A549 (cell line): ENCODE results near the gene PRKCQ. TPM values are rescaled to one million over a fixed set of nuclear protein-coding genes. Genes with fewer than 3 reads are reported as not detected.

Experiments
- ATAC-seq, 2 experiments: fragments of 200-7000 bp in 1 of 2; fragments of >200 bp in 1 of 2; cut with Nextera tagmentation in 1 of 2; cut with Tn5 transposase in 1 of 2; 3 replicates each; pipeline versions ENCODE4 v1.8.0 to v1.9.1; 2018 to 2020; ENCODE audit warnings: mild to moderate bottlenecking in 1 of 2, moderate library complexity in 1 of 2
- CTCF ChIA-PET: fragments of 300-600 bp; sonication (Branson Sonifier 250); formaldehyde crosslinking; extraction: SDS; loops from one replicate; lab custom pipeline; 2021; ENCODE audit warnings: antibody characterized with exemption, inconsistent platforms; lab: Yijun Ruan, JAX
- POLR2A ChIA-PET: fragments of 350-600 bp; formaldehyde crosslinking; extraction: SDS; loops from one replicate; lab custom pipeline; 2021; ENCODE audit warnings: antibody characterized with exemption, inconsistent platforms; lab: Yijun Ruan, JAX
- DNase-seq, 2 experiments: peaks; one replicate each; pipeline versions ENCODE4 v3.0.0 to v3.0.0-alpha.2; 2011 to 2016; ENCODE audit warnings: low read depth in 1 of 2, low spot score in 1 of 2
- FAIRE-seq: peaks from 2 replicates; lab custom pipeline; 2011; peaks lifted over from hg19 to GRCh38; lab: Jason Lieb, UNC
- H3K27ac ChIP-seq, 2 experiments: fragments of >200 bp; sonication (Bioruptor Twin); formaldehyde crosslinking; 3 replicates each; pipeline ENCODE4 v1.5.1; 2016 to 2017
- H3K4me1 ChIP-seq: fragments of >200 bp; sonication (Bioruptor Twin); formaldehyde crosslinking; 3 replicates; pipeline ENCODE4 v1.6.1; 2016
- H3K4me2 ChIP-seq: fragments of >200 bp; sonication (Bioruptor Twin); formaldehyde crosslinking; 3 replicates; pipeline ENCODE4 v1.6.1; 2016
- H3K4me3 ChIP-seq: fragments of >200 bp; sonication (Bioruptor Twin); formaldehyde crosslinking; 3 replicates; pipeline ENCODE4 v1.5.1; 2016
- H3K9me3 ChIP-seq: fragments of >200 bp; sonication (Bioruptor Twin); formaldehyde crosslinking; 3 replicates; pipeline ENCODE4 v1.6.1; 2016
- CBX8 ChIP-seq: fragments of 200-600 bp; sonication (generic); IDR thresholded peaks from 2 replicates; pipeline ENCODE4 v1.6.1; 2016
- CHD4 ChIP-seq: fragments of 200-600 bp; sonication (generic); IDR thresholded peaks from 2 replicates; pipeline ENCODE4 v1.6.1; 2016; ENCODE audit warnings: antibody characterized with exemption, mild to moderate bottlenecking, borderline replicate concordance
- CTCF ChIP-seq: fragments of >200 bp; sonication (Bioruptor Twin); formaldehyde crosslinking; IDR thresholded peaks from 3 replicates; pipeline ENCODE4 v1.5.1; 2016
- EHF ChIP-seq: fragments of 250-450 bp; sonication (Bioruptor Pico); IDR thresholded peaks from 2 replicates; pipeline ENCODE4 v1.5.0; 2020; ENCODE audit warnings: mild to moderate bottlenecking
- EHMT2 ChIP-seq: fragments of 200-600 bp; sonication (generic); IDR thresholded peaks from 2 replicates; pipeline ENCODE4 v1.6.1; 2016; ENCODE audit warnings: antibody characterized with exemption, low read depth, mild to moderate bottlenecking, moderate library complexity
- ELK1 ChIP-seq: fragments of 150-350 bp; IDR thresholded peaks from 2 replicates; pipeline ENCODE4 v1.6.1; 2014; ENCODE audit warnings: low read depth, mild to moderate bottlenecking, low read length
- EP300 ChIP-seq, 2 experiments: fragments of >200 bp; sonication (Bioruptor Twin); formaldehyde crosslinking; IDR thresholded peaks; 2 replicates in 1 of 2; 3 replicates in 1 of 2; pipeline ENCODE4 v1.6.1; 2016 to 2017
- FOSL2 ChIP-seq, 2 experiments: fragments of 450-650 bp in 1 of 2; fragments of >200 bp in 1 of 2; sonication (Bioruptor Twin) in 1 of 2; formaldehyde crosslinking; IDR thresholded peaks; 2 replicates each; pipeline versions ENCODE4 v1.5.0 to v1.6.1; 2016 to 2020; ENCODE audit warnings: mild to moderate bottlenecking in 1 of 2, moderate library complexity in 1 of 2
- HEYL ChIP-seq: fragments of 250-450 bp; sonication (Bioruptor Pico); IDR thresholded peaks from 2 replicates; pipeline ENCODE4 v1.8.0; 2021; ENCODE audit warnings: mild to moderate bottlenecking, moderate library complexity
- HOXB13 ChIP-seq: fragments of 250-450 bp; sonication (Bioruptor Pico); IDR thresholded peaks from 2 replicates; pipeline ENCODE4 v1.5.0; 2020; ENCODE audit warnings: low read depth, mild to moderate bottlenecking, moderate library complexity
- JUN ChIP-seq, 2 experiments: fragments of >200 bp; sonication (Bioruptor Twin); formaldehyde crosslinking; IDR thresholded peaks; 2 replicates in 1 of 2; 3 replicates in 1 of 2; pipeline ENCODE4 v1.6.1; 2016 to 2017
- KDM5A ChIP-seq: fragments of 200-600 bp; sonication (generic); IDR thresholded peaks from 2 replicates; pipeline ENCODE4 v1.6.1; 2016; ENCODE audit warnings: antibody characterized with exemption, mild to moderate bottlenecking
- MAX ChIP-seq: IDR thresholded peaks from 2 replicates; pipeline ENCODE4 v1.6.1; 2012
- MAZ ChIP-seq: fragments of 150-350 bp; IDR thresholded peaks from 2 replicates; pipeline ENCODE4 v1.6.1; 2014; ENCODE audit warnings: antibody characterized with exemption, low read depth, low read length, borderline replicate concordance
- NFE2L2 ChIP-seq: fragments of 150-350 bp; conservative IDR thresholded peaks from 2 replicates; pipeline ENCODE4 v1.6.1; 2014; ENCODE audit warnings: low read length
- NPAS2 ChIP-seq: fragments of 250-450 bp; sonication (Bioruptor Pico); IDR thresholded peaks from 2 replicates; pipeline ENCODE4 v1.8.0; 2022; ENCODE audit warnings: mild to moderate bottlenecking, moderate library complexity, borderline replicate concordance
- NR3C1 ChIP-seq: fragments of >200 bp; sonication (Bioruptor Twin); formaldehyde crosslinking; IDR thresholded peaks from 3 replicates; pipeline ENCODE4 v1.6.1; 2017
- POLR2A ChIP-seq: IDR thresholded peaks from 2 replicates; pipeline ENCODE4 v1.6.1; 2012; ENCODE audit warnings: mild to moderate bottlenecking, low read length
- RARB ChIP-seq: fragments of 250-450 bp; sonication (Bioruptor Pico); IDR thresholded peaks from 2 replicates; pipeline ENCODE4 v1.8.0; 2021; ENCODE audit warnings: mild to moderate bottlenecking, moderate library complexity
- RCOR1 ChIP-seq: fragments of 150-350 bp; IDR thresholded peaks from 2 replicates; pipeline ENCODE4 v1.6.1; 2014; ENCODE audit warnings: antibody characterized with exemption, low read length, low read depth
- SMC3 ChIP-seq: fragments of >200 bp; sonication (Bioruptor Twin); formaldehyde crosslinking; IDR thresholded peaks from 3 replicates; pipeline ENCODE4 v1.6.1; 2018; ENCODE audit warnings: inconsistent platforms
- SREBF2 ChIP-seq: fragments of 450-650 bp; IDR thresholded peaks from 2 replicates; pipeline ENCODE4 v1.6.1; 2014; ENCODE audit warnings: mild to moderate bottlenecking, moderate library complexity
- TFCP2L1 ChIP-seq: fragments of 250-450 bp; sonication (Bioruptor Pico); IDR thresholded peaks from 2 replicates; pipeline ENCODE4 v1.5.0; 2021; ENCODE audit warnings: mild to moderate bottlenecking
- TP53 ChIP-seq: fragments of 250-450 bp; sonication (Bioruptor Pico); IDR thresholded peaks from 2 replicates; pipeline ENCODE4 v1.5.0; 2021; ENCODE audit warnings: mild to moderate bottlenecking, moderate library complexity
- ZFP36 ChIP-seq: fragments of 450-650 bp; IDR thresholded peaks from 2 replicates; pipeline ENCODE4 v1.6.1; 2014; ENCODE audit warnings: borderline replicate concordance; ENCODE audit not compliant: partially characterized antibody
- ZSCAN20 ChIP-seq: fragments of 250-450 bp; sonication (Bioruptor Pico); IDR thresholded peaks from 2 replicates; pipeline ENCODE4 v1.8.0; 2022; ENCODE audit warnings: mild to moderate bottlenecking, moderate library complexity
- WGBS: methylation state at CpG from one replicate; pipeline ENCODE4 v1.1.6; 2017; ENCODE audit errors: missing lambda C conversion rate; 5-methylcytosine and 5-hydroxymethylcytosine counted together
- polyA plus RNA-seq, 4 experiments: library from polyadenylated mRNA; depleted of rRNA in 3 of 4; stranded (reverse); fragments of >200 nt; fragmentation: RNase III in 1 of 4; extraction: RNeasy Plus Mini Kit Qiagen cat#74134 plus additional on column Dnase treatment in 1 of 4; gene quantifications; 2 replicates in 3 of 4; 3 replicates in 1 of 4; pipeline ENCODE4 v1.2.3, GENCODE V29; 2011 to 2017
- TF ChIP-seq, protein P1 (sequence below): IDR thresholded peaks from 2 replicates; pipeline ENCODE4 v1.6.1; 2012; ENCODE audit warnings: low read depth, borderline replicate concordance
- TF ChIP-seq, protein P2 (sequence below): fragments of >200 bp; sonication (Bioruptor Twin); formaldehyde crosslinking; IDR thresholded peaks from 2 replicates; pipeline ENCODE4 v1.6.1; 2016

The PRKCQ gene
- polyA plus RNA-seq, 2 of the 4 experiments (the other 2 are of a cell fraction), result 3.7 to 7.1 TPM

- TF ChIP-seq NPAS2 (CRISPR knock-in tag) (no peak), FOSL2 (IDR thresholded peaks at IDR 0.05) (no peak), FOSL2 (CRISPR knock-in tag; IDR thresholded peaks at IDR 0.05) (no peak), SMC3 (no peak), NFE2L2 (no peak)
Measured at GRCh38 chr10:6590100-6590499, 10.0 kb upstream of the PRKCQ start (continued).

DNA sequence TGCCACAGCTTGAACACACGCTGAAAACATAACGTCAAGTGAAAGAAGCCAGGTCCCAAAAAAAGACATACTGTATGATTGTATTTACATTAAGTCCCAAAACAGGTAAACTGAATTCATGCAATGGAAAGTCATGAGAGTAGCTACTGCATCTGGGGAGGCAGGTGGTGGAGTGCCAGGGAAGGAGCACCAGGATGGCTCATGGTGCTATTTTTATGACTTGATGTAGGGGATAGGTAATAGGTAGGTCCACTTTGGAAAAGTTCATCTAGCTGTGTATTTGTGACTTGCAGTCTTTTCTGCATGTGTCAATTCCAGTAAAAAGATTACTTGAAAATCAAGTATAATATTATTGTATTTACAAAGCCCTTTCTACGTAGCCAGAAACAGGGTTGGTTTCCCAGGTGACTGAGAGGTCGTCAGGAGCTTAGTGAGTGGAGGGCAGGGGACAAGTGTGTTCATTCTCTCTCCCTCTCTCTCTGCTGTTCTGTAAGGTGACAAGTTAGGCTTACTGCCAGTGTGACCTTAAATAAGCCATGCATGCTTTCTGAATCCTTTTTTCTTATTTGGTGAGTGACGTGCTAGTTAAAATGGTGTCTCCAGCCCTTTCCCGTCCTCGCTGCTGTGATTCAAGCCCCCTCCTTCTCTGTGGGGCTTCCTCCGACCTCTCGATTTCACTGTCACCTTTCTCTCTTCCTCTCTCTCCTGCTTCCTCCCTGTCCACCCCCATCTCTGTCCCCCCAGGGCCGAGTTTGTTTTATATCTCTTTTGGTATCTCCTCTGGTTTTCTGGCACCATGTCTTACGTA is 9.4 kb upstream of the PRKCQ start:
- Histone ChIP-seq H3K9me3 (no peaks in the 10 kb centered on the region), H3K27ac (no peak overlapping the region), H3K4me1 (no peaks in the 10 kb centered on the region)
- CTCF ChIA-PET, result interaction anchor here (1.7 to 2.4 kb wide), 2 partner anchors 9 to 78 kb away, joined by 7 to 14 read pairs; partner anchors contain the start of gene PRKCQ
- POLR2A ChIA-PET, result no interaction called here
- no peak for TF ChIP-seq MAZ
- no peak for TF ChIP-seq EHF (CRISPR knock-in tag)
- no peak for TF ChIP-seq RARB (CRISPR knock-in tag)
- TF ChIP-seq EP300 (IDR thresholded peaks at IDR 0.05), result no peak
- TF ChIP-seq CBX8, result no peak
- TF ChIP-seq TP53, result no peak
- TF ChIP-seq ZSCAN20 (CRISPR knock-in tag), result no peak
- TF ChIP-seq TFCP2L1 (CRISPR knock-in tag), result no peak
- no peak for TF ChIP-seq RCOR1
- TF ChIP-seq ZFP36, result no peak
- no peak for TF ChIP-seq NR3C1
- TF ChIP-seq CHD4, result no peak
- no peak for TF ChIP-seq KDM5A
- TF ChIP-seq SREBF2, result no peak
- TF ChIP-seq ELK1, result no peak
- TF ChIP-seq, all 56 proteins: peak for 0
- no peak for DNase-seq
- FAIRE-seq, result no peak
- Histone ChIP-seq H3K4me2 (no peak overlapping the region), H3K4me3 (no peak overlapping the region)
- 73% methylated on average over 11 of the region's 11 CpGs for WGBS
- no peak for ATAC-seq

DNA sequence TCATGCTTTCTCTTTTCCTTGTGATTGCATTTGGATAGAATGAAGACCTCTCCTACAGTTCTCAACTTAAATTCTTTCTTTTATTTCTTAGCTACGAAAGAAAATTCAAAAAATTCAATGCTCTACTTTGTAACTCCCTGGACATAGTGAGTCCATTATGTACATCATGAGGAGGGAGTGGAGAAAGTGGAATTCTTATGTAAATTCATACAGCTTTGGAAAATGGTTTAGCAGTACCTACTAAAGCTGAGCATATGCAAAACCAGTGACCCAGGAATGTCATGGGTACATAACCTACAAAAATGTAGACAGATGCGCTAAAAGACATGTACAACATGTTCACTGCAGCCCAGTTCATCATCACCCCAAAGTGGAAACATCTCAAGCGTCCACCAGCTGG is 8.8 kb upstream of the PRKCQ start:
- Histone ChIP-seq H3K4me2 (no peak overlapping the region), H3K27ac (no peak overlapping the region), H3K4me3 (no peak overlapping the region), H3K9me3 (no peaks in the 10 kb centered on the region), H3K4me1 (no peaks in the 10 kb centered on the region)
- 84% methylated on average over 3 of the region's 3 CpGs for WGBS
- DNase-seq (no peak), ATAC-seq (no peak), FAIRE-seq (no peak)
- CTCF ChIA-PET, result interaction anchor here (1.7 to 2.4 kb wide), 2 partner anchors 9 to 78 kb away, joined by 7 to 14 read pairs; partner anchors contain the start of gene PRKCQ
- TF ChIP-seq, protein P1, sequence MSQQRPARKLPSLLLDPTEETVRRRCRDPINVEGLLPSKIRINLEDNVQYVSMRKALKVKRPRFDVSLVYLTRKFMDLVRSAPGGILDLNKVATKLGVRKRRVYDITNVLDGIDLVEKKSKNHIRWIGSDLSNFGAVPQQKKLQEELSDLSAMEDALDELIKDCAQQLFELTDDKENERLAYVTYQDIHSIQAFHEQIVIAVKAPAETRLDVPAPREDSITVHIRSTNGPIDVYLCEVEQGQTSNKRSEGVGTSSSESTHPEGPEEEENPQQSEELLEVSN, result no peak
- TF ChIP-seq RCOR1 (no peak), HOXB13 (CRISPR knock-in tag) (no peak), POLR2A (no peak), EHMT2 (no peak), CTCF (no peak), MAX (no peak), HEYL (CRISPR knock-in tag) (no peak), JUN (IDR thresholded peaks at IDR 0.05) (no peak)
- TF ChIP-seq, protein P2, sequence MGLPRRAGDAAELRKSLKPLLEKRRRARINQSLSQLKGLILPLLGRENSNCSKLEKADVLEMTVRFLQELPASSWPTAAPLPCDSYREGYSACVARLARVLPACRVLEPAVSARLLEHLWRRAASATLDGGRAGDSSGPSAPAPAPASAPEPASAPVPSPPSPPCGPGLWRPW, result no peak
- POLR2A ChIA-PET, result no interaction called here
